Spinal cord (tissue), 10 donors: ENCODE data around the gene RIMS3. TPM values are rescaled to one million over a fixed set of nuclear protein-coding genes. Genes with fewer than 3 reads are reported as not detected.
"Not testable (repeated sequence)": the region's sequence is repeated elsewhere in the genome, so short reads cannot be mapped to it uniquely, and the experiment has no call there.

ENCODE experiments used
- DNase-seq, 6 donors: peaks; one replicate each; pipeline versions ENCODE4 v3.0.0 to v3.0.0-alpha.2; 2013 to 2015; ENCODE audit warnings: low spot score in 6 of 6, low read depth in 4 of 6
- H3K27ac ChIP-seq: one replicate; pipeline ENCODE4 v1.5.1; 2013; ENCODE audit warnings: low read depth, low read length, control low read depth
- H3K27me3 ChIP-seq: one replicate; pipeline ENCODE4 v1.6.1; 2013; ENCODE audit warnings: low read length; ENCODE audit not compliant: control insufficient read depth, insufficient read depth
- H3K36me3 ChIP-seq: one replicate; pipeline ENCODE4 v1.6.1; 2013; ENCODE audit warnings: low read length; ENCODE audit not compliant: control insufficient read depth, insufficient read depth
- H3K4me1 ChIP-seq: one replicate; pipeline ENCODE4 v1.6.1; 2013; ENCODE audit warnings: low read length; ENCODE audit not compliant: control insufficient read depth, insufficient read depth
- H3K4me3 ChIP-seq: one replicate; pipeline ENCODE4 v1.5.1; 2013; ENCODE audit warnings: low read depth, low read length, control low read depth
- H3K9me3 ChIP-seq: one replicate; pipeline ENCODE4 v1.6.1; 2013; ENCODE audit warnings: low read length; ENCODE audit not compliant: control insufficient read depth, insufficient read depth
- WGBS: methylation state at CpG from one replicate; pipeline ENCODE4 v1.1.5; 2013; ENCODE audit warnings: missing lambda C conversion rate; ENCODE audit not compliant: insufficient coverage; 5-methylcytosine and 5-hydroxymethylcytosine counted together
- polyA plus RNA-seq, 2 donors: library from polyadenylated mRNA; unstranded; fragments of 120-200 nt; gene quantifications; one replicate each; pipeline ENCODE4 v1.2.1, GENCODE V29; 2013; ENCODE audit not compliant: insufficient read length in 2 of 2
- total RNA-seq, 2 donors: library from RNA; depleted of rRNA in 1 of 2; stranded (reverse); fragments of 120-200 nt in 1 of 2; fragments of >200 nt in 1 of 2; gene quantifications; one replicate each; pipeline versions ENCODE4 v1.2.3 to v1.2.4, GENCODE V29; 2013 to 2014
- donor health status: healthy.

The RIMS3 gene
- total and polyA plus RNA-seq, 4 donors = 14.1 to 42.2 (median 36.1) TPM

DNA sequence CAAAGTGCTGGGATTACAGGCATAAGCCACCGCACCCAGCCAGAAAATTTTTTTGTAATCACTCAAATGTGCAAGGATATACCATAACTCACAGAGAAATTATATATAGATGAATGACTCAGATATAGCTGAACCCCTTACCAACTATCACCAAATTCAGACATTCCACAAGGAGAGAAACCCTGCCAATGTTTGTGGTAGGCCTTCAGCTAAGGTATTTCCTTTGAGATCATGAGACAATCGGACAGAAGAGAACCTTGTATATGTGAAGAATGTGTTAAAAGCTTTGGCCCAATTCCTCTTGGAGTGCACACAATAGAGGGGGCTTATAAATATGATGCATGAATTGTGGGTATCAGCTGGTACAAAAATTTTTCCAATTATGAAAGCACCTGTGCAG lies 83.4 kb downstream of the RIMS3 start:
- H3K36me3 ChIP-seq = no peaks in the 10 kb centered on the region
- WGBS = 80% methylated on average over 1 of the region's 2 CpGs
- no peaks in the 10 kb centered on the region for H3K9me3 ChIP-seq
- no peak for DNase-seq
- no peaks in the 10 kb centered on the region for H3K27me3 ChIP-seq
- no peak overlapping the region for H3K4me3 ChIP-seq
- no peaks in the 10 kb centered on the region for H3K4me1 ChIP-seq
- H3K27ac ChIP-seq = no peak overlapping the region

DNA sequence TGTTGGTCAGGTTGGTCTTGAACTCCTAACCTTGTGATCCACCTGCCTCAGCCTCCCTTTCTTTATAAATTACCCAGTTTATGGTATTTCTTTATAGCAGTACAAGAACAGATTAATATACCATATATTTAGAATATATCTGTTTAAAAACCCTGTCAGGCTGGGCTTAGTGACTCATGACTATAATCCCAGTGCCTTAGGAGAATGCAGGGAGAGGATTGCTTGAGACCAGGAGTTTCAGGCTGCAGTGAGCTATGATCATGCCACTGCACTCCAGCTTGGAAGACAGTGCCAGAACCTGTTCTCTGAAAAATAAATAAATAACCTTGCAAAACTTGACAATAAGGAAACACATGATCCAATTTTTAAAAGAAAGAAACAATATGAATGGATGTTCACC lies 90.1 kb downstream of the RIMS3 start:
- no peaks in the 10 kb centered on the region for H3K27me3 ChIP-seq
- no peak overlapping the region for H3K4me3 ChIP-seq
- DNase-seq = no peak

DNA sequence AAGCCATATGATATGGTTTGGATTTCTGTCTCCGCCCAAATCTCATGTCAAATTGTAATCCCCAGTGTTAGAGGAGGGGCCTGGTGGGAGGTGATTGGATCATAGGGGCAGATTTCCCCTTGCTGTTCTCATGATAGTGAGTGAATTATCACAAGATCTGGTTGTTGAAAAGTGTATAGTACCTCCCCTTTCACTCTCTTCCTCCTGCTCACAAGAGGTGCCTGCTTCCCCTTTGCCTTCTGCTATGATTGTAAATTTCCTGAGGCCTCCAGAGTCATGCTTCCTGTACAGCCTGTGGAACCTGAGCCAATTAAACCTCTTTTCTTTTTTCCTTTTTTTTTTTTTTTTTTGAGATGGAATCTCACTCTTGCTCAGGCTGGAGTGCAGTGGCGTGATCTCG lies 90.7 kb downstream of the RIMS3 start:
- not testable (repeated sequence) for H3K36me3 ChIP-seq, H3K4me3 ChIP-seq, H3K27ac ChIP-seq, H3K27me3 ChIP-seq, DNase-seq, H3K9me3 ChIP-seq, H3K4me1 ChIP-seq
- no CpG with 5 or more reads among the region's 3 CpGs for WGBS

More for the DNA sequence above, 90.1 kb downstream of the RIMS3 start:
- Histone ChIP-seq H3K9me3 (no peaks in the 10 kb centered on the region), H3K27ac (no peak overlapping the region), H3K36me3 (no peaks in the 10 kb centered on the region), H3K4me1 (no peaks in the 10 kb centered on the region)

Other genes with a start within 250 kb of the RIMS3 start
- gene ZFP69B, start 215.2 kb downstream of the RIMS3 start, total RNA-seq = 10 to 100 TPM in 1 of 2 donors, 1 to 10 TPM in 1; 8.6 to 10.7 TPM
- 10 to 100 TPM; 10.3 to 11.5 TPM for gene ZFP69B, start 215.2 kb downstream of the RIMS3 start, polyA plus RNA-seq
- gene ZFP69, start 188.4 kb downstream of the RIMS3 start, total RNA-seq = 1 to 10 TPM; 7.1 to 7.8 TPM
- 10 to 100 TPM; 12.4 to 13.9 TPM for gene ZFP69, start 188.4 kb downstream of the RIMS3 start, polyA plus RNA-seq
- 10 to 100 TPM in 1 of 2 donors, 1 to 10 TPM in 1; 9.7 to 10.6 TPM for gene EXO5, start 156.9 kb downstream of the RIMS3 start, total RNA-seq
- gene EXO5, start 156.9 kb downstream of the RIMS3 start, polyA plus RNA-seq = 10 to 100 TPM; 11.2 to 13.0 TPM
- gene ZNF684, start 134.0 kb downstream of the RIMS3 start, total RNA-seq = 10 to 100 TPM in 1 of 2 donors, 1 to 10 TPM in 1; 9.8 to 11.5 TPM
- gene ZNF684, start 134.0 kb downstream of the RIMS3 start, polyA plus RNA-seq = 1 to 10 TPM; 6.8 to 7.8 TPM
- gene NFYC, start 26.0 kb upstream of the RIMS3 start, total RNA-seq = 10 to 100 TPM; 36.4 to 47.2 TPM
- 10 to 100 TPM; 70.7 to 82.8 TPM for gene NFYC, start 26.0 kb upstream of the RIMS3 start, polyA plus RNA-seq
- 1 to 10 TPM; 1.3 to 1.7 TPM for gene KCNQ4, start 118.1 kb upstream of the RIMS3 start, total RNA-seq
- gene KCNQ4, start 118.1 kb upstream of the RIMS3 start, polyA plus RNA-seq = 1 to 10 TPM; 5.5 to 7.5 TPM
- 1 to 10 TPM in 1 of 2 donors, under 1 TPM in 1; 0.89 to 3.7 TPM for gene CITED4, start 196.7 kb upstream of the RIMS3 start, total RNA-seq
- 10 to 100 TPM; 10.5 to 12.1 TPM for gene CITED4, start 196.7 kb upstream of the RIMS3 start, polyA plus RNA-seq